RWPE2 (cell line): ENCODE data around the gene SLC25A24.

ENCODE experiments used
- ATAC-seq: fragments of 200-7000 bp; cut with Tn5 transposase; 3 replicates; pipeline ENCODE4 v1.9.1; 2021; ENCODE audit warnings: low read depth
- DNase-seq: peaks from one replicate; pipeline ENCODE4 v3.0.0-alpha.2; 2020; ENCODE audit warnings: low spot score
- H3K27ac ChIP-seq: fragments of 450-650 bp; 2 replicates; pipeline ENCODE4 v1.5.1; 2017; ENCODE audit warnings: mild to moderate bottlenecking; ENCODE audit not compliant: poor library complexity, severe bottlenecking
- H3K27me3 ChIP-seq: fragments of 250-450 bp; sonication (Bioruptor Pico); 2 replicates; pipeline ENCODE4 v1.5.1; 2021; ENCODE audit warnings: mild to moderate bottlenecking, moderate library complexity; ENCODE audit not compliant: insufficient read depth, poor library complexity, severe bottlenecking
- H3K36me3 ChIP-seq: fragments of 250-450 bp; sonication (Bioruptor Pico); 2 replicates; pipeline ENCODE4 v1.5.1; 2020; ENCODE audit warnings: low read depth, mild to moderate bottlenecking, moderate library complexity
- H3K4me1 ChIP-seq: fragments of 250-450 bp; sonication (Bioruptor Pico); 2 replicates; pipeline ENCODE4 v1.5.1; 2021; ENCODE audit warnings: mild to moderate bottlenecking, moderate library complexity; ENCODE audit not compliant: insufficient read depth, poor library complexity, severe bottlenecking
- H3K4me3 ChIP-seq: fragments of 250-450 bp; sonication (Bioruptor Pico); 2 replicates; pipeline ENCODE4 v1.5.1; 2021; ENCODE audit warnings: mild to moderate bottlenecking, moderate library complexity; ENCODE audit not compliant: severe bottlenecking
- H3K9me3 ChIP-seq: fragments of 250-450 bp; sonication (Bioruptor Pico); 2 replicates; pipeline ENCODE4 v1.5.1; 2021; ENCODE audit warnings: mild to moderate bottlenecking, moderate library complexity; ENCODE audit not compliant: severe bottlenecking
- CTCF ChIP-seq: fragments of 450-650 bp; IDR thresholded peaks from one replicate; pipeline ENCODE4 v1.5.1; 2017; ENCODE audit warnings: mild to moderate bottlenecking, moderate library complexity; ENCODE audit not compliant: poor library complexity, severe bottlenecking

The SLC25A24 gene

DNA sequence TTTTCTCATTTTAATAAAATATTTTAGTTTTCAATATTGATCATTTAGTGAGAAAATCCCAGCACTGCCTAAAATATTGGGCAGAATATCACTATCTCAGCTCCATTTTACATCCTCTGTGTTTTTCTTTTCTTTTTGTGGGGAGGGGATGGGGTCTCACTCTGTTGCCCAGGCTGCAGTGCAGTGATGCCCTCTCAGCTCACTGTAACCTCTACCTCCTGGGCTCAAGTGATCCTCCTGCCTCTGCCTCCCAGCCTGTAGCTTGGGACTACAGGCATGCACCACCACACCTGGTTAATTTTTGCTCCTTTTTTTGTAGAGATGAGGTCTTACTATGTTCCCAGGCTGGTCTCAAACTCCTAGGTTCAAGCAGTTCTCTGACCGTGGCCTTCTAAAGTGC is 76.1 kb downstream of the SLC25A24 start:
- H3K27ac ChIP-seq: no peak overlapping the region
- no peaks in the 10 kb centered on the region for H3K27me3 ChIP-seq
- ATAC-seq (no peak), DNase-seq (no peak)
- H3K36me3 ChIP-seq: no peaks in the 10 kb centered on the region
- H3K4me1 ChIP-seq: peaks cover 3% of the 10 kb centered on the region
- H3K4me3 ChIP-seq: no peak overlapping the region
- no peaks in the 10 kb centered on the region for H3K9me3 ChIP-seq
- no peak for TF ChIP-seq CTCF

GRCh38 chr1:108121358-108122143 is 78.6 kb downstream of the SLC25A24 start:
- H3K27ac ChIP-seq: no peak overlapping the region
- no peak for DNase-seq
- H3K27me3 ChIP-seq: no peaks in the 10 kb centered on the region
- no peaks in the 10 kb centered on the region for H3K36me3 ChIP-seq
- H3K9me3 ChIP-seq: no peaks in the 10 kb centered on the region
- H3K4me3 ChIP-seq: no peak overlapping the region
- H3K4me1 ChIP-seq: peaks cover 7% of the 10 kb centered on the region
- no peak for ATAC-seq
- TF ChIP-seq CTCF: no peak

DNA sequence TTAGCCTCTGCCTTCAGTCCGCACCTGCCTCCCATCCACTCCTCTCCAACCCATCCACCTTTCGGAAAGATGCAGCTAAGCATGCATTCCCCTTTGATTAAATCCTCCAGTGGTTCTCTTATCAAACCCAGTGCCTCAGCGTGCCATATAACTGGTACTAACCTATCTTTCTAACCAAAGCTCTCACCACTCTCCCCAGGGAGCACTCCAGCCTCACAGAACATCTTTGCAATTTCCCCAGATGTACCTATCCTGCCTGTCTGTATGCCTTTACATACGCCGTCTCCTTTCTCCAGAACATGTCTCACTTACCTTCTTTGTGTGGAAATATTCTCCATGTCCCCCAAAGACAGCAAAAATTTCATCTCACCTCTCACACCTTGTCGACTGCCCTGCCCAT is 80.0 kb downstream of the SLC25A24 start:
- Histone ChIP-seq H3K27ac (no peak overlapping the region), H3K9me3 (no peaks in the 10 kb centered on the region), H3K27me3 (no peaks in the 10 kb centered on the region), H3K4me1 (peaks cover 7% of the 10 kb centered on the region), H3K4me3 (no peak overlapping the region), H3K36me3 (no peaks in the 10 kb centered on the region)
- no peak for DNase-seq
- no peak for TF ChIP-seq CTCF
- no peak for ATAC-seq

GRCh38 chr1:108119500-108119899 is 80.6 kb downstream of the SLC25A24 start:
- Histone ChIP-seq H3K27me3 (no peaks in the 10 kb centered on the region), H3K9me3 (no peaks in the 10 kb centered on the region), H3K4me3 (no peak overlapping the region), H3K27ac (no peak overlapping the region), H3K4me1 (peaks cover 7% of the 10 kb centered on the region), H3K36me3 (no peaks in the 10 kb centered on the region)
- no peak for TF ChIP-seq CTCF
- ATAC-seq: no peak
- DNase-seq: no peak
